Measurements from ENCODE around the gene HIVEP3. TPM values are rescaled to one million over a fixed set of nuclear protein-coding genes. Genes with fewer than 3 reads are reported as not detected.

Gene HIVEP3
- total RNA-seq, 1 donor from 2014 or later: 8.9 TPM

- no peak overlapping the region for H3K27ac Mint-ChIP-seq (ENCODE audit: unreplicated experiment)
- no peaks in the 10 kb centered on the region for H3K27me3 ChIP-seq (ENCODE audit: insufficient read depth, low read length)
- H3K27ac ChIP-seq (ENCODE audit: low read depth, low read length): no peak overlapping the region
- DNase-seq (ENCODE audit: low read depth) (no peak), FAIRE-seq (no peak)
- no peaks in the 10 kb centered on the region for H3K9me3 Mint-ChIP-seq (ENCODE audit: unreplicated experiment)
- no peak overlapping the region for H3K9ac ChIP-seq (ENCODE audit: low read length)
- H3K4me3 ChIP-seq (ENCODE audit: insufficient read depth, low read depth, low read length): no peak overlapping the region
- peaks cover 29% of the 10 kb centered on the region for H3K27me3 Mint-ChIP-seq (ENCODE audit: low read depth, unreplicated experiment)
- peaks cover 3% of the 10 kb centered on the region for H3K4me1 Mint-ChIP-seq (ENCODE audit: low read depth, unreplicated experiment)
- H4K20me1 ChIP-seq (ENCODE audit: insufficient read depth, low read length): peaks cover 17% of the 10 kb centered on the region
- H3K36me3 ChIP-seq (ENCODE audit: insufficient read depth, low read length): no peaks in the 10 kb centered on the region
- peaks cover 15% of the 10 kb centered on the region for H3K36me3 Mint-ChIP-seq (ENCODE audit: low read depth, unreplicated experiment)
- H3K9me3 ChIP-seq (ENCODE audit: insufficient read depth, low read depth, low read length): no peaks in the 10 kb centered on the region
- H2AFZ ChIP-seq (ENCODE audit: low read depth, low read length): no peak overlapping the region
- H3K4me1 ChIP-seq (ENCODE audit: insufficient read depth, low read length): peaks cover 12% of the 10 kb centered on the region
- no peak overlapping the region for H3K4me2 ChIP-seq (ENCODE audit: low read length)
- H3K4me3 Mint-ChIP-seq (ENCODE audit: unreplicated experiment): no peak overlapping the region
- H3K79me2 ChIP-seq (ENCODE audit: insufficient read depth, low read length): peaks cover 5% of the 10 kb centered on the region
- TF ChIP-seq CTCF (IDR thresholded peaks at IDR 0.05; ENCODE audit: insufficient read depth, low read depth, low read length): no peak
- no peak for TF ChIP-seq EZH2 (IDR thresholded peaks at IDR 0.05; ENCODE audit: insufficient read depth, low read length)
Observed at GRCh38 chr1:41573194-41573593, 345.5 kb downstream of the HIVEP3 start.

GRCh38 chr1:41572224-41572623 is 346.5 kb downstream of the HIVEP3 start:
- Mint-ChIP-seq H3K9me3 (ENCODE audit: unreplicated experiment) (no peaks in the 10 kb centered on the region), H3K4me1 (ENCODE audit: low read depth, unreplicated experiment) (peaks cover 3% of the 10 kb centered on the region), H3K4me3 (ENCODE audit: unreplicated experiment) (no peak overlapping the region), H3K27me3 (ENCODE audit: low read depth, unreplicated experiment) (peaks cover 29% of the 10 kb centered on the region), H3K36me3 (ENCODE audit: low read depth, unreplicated experiment) (peaks cover 20% of the 10 kb centered on the region), H3K27ac (ENCODE audit: unreplicated experiment) (no peak overlapping the region)
- no peak for TF ChIP-seq CTCF (IDR thresholded peaks at IDR 0.05; ENCODE audit: insufficient read depth, low read depth, low read length)
- no peak overlapping the region for H3K4me2 ChIP-seq (ENCODE audit: low read length)
- H3K4me3 ChIP-seq (ENCODE audit: insufficient read depth, low read depth, low read length): no peak overlapping the region
- H3K36me3 ChIP-seq (ENCODE audit: insufficient read depth, low read length): no peaks in the 10 kb centered on the region
- no peaks in the 10 kb centered on the region for H3K9me3 ChIP-seq (ENCODE audit: insufficient read depth, low read depth, low read length)
- no peak overlapping the region for H2AFZ ChIP-seq (ENCODE audit: low read depth, low read length)
- H3K9ac ChIP-seq (ENCODE audit: low read length): no peak overlapping the region
- peaks cover 12% of the 10 kb centered on the region for H3K4me1 ChIP-seq (ENCODE audit: insufficient read depth, low read length)
- no peak for FAIRE-seq
- no peak overlapping the region for H3K27ac ChIP-seq (ENCODE audit: low read depth, low read length)
- H4K20me1 ChIP-seq (ENCODE audit: insufficient read depth, low read length): peaks cover 25% of the 10 kb centered on the region
- no peak for DNase-seq (ENCODE audit: low read depth)
- H3K27me3 ChIP-seq (ENCODE audit: insufficient read depth, low read length): no peaks in the 10 kb centered on the region
- H3K79me2 ChIP-seq (ENCODE audit: insufficient read depth, low read length): peaks cover 5% of the 10 kb centered on the region

GRCh38 chr1:41571041-41571440 is 347.7 kb downstream of the HIVEP3 start:
- peaks cover 4% of the 10 kb centered on the region for H3K4me1 ChIP-seq (ENCODE audit: insufficient read depth, low read length)
- peaks cover 29% of the 10 kb centered on the region for H4K20me1 ChIP-seq (ENCODE audit: insufficient read depth, low read length)
- H3K27ac Mint-ChIP-seq (ENCODE audit: unreplicated experiment): no peak overlapping the region
- H3K27me3 ChIP-seq (ENCODE audit: insufficient read depth, low read length): no peaks in the 10 kb centered on the region
- no peaks in the 10 kb centered on the region for H3K9me3 ChIP-seq (ENCODE audit: insufficient read depth, low read depth, low read length)
- H3K36me3 Mint-ChIP-seq (ENCODE audit: low read depth, unreplicated experiment): peaks cover 30% of the 10 kb centered on the region
- no peak overlapping the region for H3K4me3 Mint-ChIP-seq (ENCODE audit: unreplicated experiment)
- H3K79me2 ChIP-seq (ENCODE audit: insufficient read depth, low read length): peaks cover 5% of the 10 kb centered on the region
- no peak overlapping the region for H3K4me3 ChIP-seq (ENCODE audit: insufficient read depth, low read depth, low read length)
- H3K4me2 ChIP-seq (ENCODE audit: low read length): no peak overlapping the region
- FAIRE-seq (no peak), DNase-seq (ENCODE audit: low read depth) (no peak)
- H2AFZ ChIP-seq (ENCODE audit: low read depth, low read length): no peak overlapping the region
- TF ChIP-seq EZH2 (IDR thresholded peaks at IDR 0.05; ENCODE audit: insufficient read depth, low read length): no peak
- TF ChIP-seq CTCF (IDR thresholded peaks at IDR 0.05; ENCODE audit: insufficient read depth, low read depth, low read length): no peak
- no peaks in the 10 kb centered on the region for H3K9me3 Mint-ChIP-seq (ENCODE audit: unreplicated experiment)
- no peaks in the 10 kb centered on the region for H3K4me1 Mint-ChIP-seq (ENCODE audit: low read depth, unreplicated experiment)
- H3K27me3 Mint-ChIP-seq (ENCODE audit: low read depth, unreplicated experiment): peaks cover 38% of the 10 kb centered on the region
- no peaks in the 10 kb centered on the region for H3K36me3 ChIP-seq (ENCODE audit: insufficient read depth, low read length)
- no peak overlapping the region for H3K27ac ChIP-seq (ENCODE audit: low read depth, low read length)
- H3K9ac ChIP-seq (ENCODE audit: low read length): no peak overlapping the region

Data from astrocyte (in vitro differentiated cells and primary cell).